Measurements from ENCODE around the gene SLC39A11.

SLC39A11 gene

DNA sequence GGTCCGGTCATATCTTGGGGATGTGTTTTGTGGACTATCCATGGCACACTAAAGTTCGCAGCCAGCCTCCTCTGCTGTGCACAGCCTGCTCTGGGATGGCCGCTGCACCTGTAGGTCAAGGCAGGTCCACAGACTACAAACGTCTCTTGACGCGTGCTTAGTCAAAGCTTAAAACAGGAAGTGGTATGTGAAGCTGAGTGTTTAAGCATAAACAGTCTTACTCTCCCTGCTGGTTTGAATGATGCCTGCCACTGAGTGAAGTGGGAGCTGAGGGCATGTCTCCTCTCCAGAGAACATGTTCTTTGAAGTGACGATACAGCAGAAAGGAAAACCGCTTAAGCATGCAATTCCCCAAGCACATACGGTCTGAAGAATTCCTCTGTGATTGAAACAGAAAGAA is 365.6 kb downstream of the SLC39A11 start:
- peak overlapping the region; percentile 75 for H3K4me2 ChIP-seq (ENCODE audit: low read length)
- H3K79me2 ChIP-seq (ENCODE audit: low read length) = no peaks in the 10 kb centered on the region
- peaks cover 20% of the 10 kb centered on the region for H3K4me1 ChIP-seq (ENCODE audit: low read length)
- peak overlapping the region; percentile 34 for H3K9ac ChIP-seq (ENCODE audit: low read length)
- no peaks in the 10 kb centered on the region for H3K9me3 ChIP-seq (ENCODE audit: insufficient read depth, low read length)
- H2AFZ ChIP-seq (ENCODE audit: low read depth, low read length) = peak overlapping the region; percentile 73
- TF ChIP-seq, protein P1, sequence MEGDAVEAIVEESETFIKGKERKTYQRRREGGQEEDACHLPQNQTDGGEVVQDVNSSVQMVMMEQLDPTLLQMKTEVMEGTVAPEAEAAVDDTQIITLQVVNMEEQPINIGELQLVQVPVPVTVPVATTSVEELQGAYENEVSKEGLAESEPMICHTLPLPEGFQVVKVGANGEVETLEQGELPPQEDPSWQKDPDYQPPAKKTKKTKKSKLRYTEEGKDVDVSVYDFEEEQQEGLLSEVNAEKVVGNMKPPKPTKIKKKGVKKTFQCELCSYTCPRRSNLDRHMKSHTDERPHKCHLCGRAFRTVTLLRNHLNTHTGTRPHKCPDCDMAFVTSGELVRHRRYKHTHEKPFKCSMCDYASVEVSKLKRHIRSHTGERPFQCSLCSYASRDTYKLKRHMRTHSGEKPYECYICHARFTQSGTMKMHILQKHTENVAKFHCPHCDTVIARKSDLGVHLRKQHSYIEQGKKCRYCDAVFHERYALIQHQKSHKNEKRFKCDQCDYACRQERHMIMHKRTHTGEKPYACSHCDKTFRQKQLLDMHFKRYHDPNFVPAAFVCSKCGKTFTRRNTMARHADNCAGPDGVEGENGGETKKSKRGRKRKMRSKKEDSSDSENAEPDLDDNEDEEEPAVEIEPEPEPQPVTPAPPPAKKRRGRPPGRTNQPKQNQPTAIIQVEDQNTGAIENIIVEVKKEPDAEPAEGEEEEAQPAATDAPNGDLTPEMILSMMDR (IDR thresholded peaks at IDR 0.05; ENCODE audit: low read depth, low read length) = no peak
- no peak for TF ChIP-seq EZH2phosphoT487 (IDR thresholded peaks at IDR 0.05; ENCODE audit: low read depth)
- peak overlapping the region; percentile 61 for H3K4me3 ChIP-seq (ENCODE audit: low read length)
- H3K27me3 ChIP-seq (ENCODE audit: low read depth, low read length) = no peaks in the 10 kb centered on the region
- H3K27ac ChIP-seq (ENCODE audit: low read length) = peak overlapping the region; percentile 34
- H3K36me3 ChIP-seq (replicated peaks; ENCODE audit: low read depth, low read length) = no peaks in the 10 kb centered on the region
- H4K20me1 ChIP-seq (ENCODE audit: insufficient read depth, low read length) = no peaks in the 10 kb centered on the region

- H3K4me1 ChIP-seq (ENCODE audit: low read length) = peaks cover 20% of the 10 kb centered on the region
- H3K4me3 ChIP-seq (ENCODE audit: low read length) = no peak overlapping the region
- no peaks in the 10 kb centered on the region for H3K79me2 ChIP-seq (ENCODE audit: low read length)
- H3K4me2 ChIP-seq (ENCODE audit: low read length) = no peak overlapping the region
- TF ChIP-seq, protein P1 (IDR thresholded peaks at IDR 0.05; ENCODE audit: low read depth, low read length) = peak; percentile 93
- no peak for TF ChIP-seq EZH2phosphoT487 (IDR thresholded peaks at IDR 0.05; ENCODE audit: low read depth)
- no peak overlapping the region for H3K27ac ChIP-seq (ENCODE audit: low read length)
- no peaks in the 10 kb centered on the region for H3K27me3 ChIP-seq (ENCODE audit: low read depth, low read length)
- no peaks in the 10 kb centered on the region for H3K9me3 ChIP-seq (ENCODE audit: insufficient read depth, low read length)
- H3K9ac ChIP-seq (ENCODE audit: low read length) = no peak overlapping the region
- H4K20me1 ChIP-seq (ENCODE audit: insufficient read depth, low read length) = no peaks in the 10 kb centered on the region
- no peaks in the 10 kb centered on the region for H3K36me3 ChIP-seq (replicated peaks; ENCODE audit: low read depth, low read length)
- no peak overlapping the region for H2AFZ ChIP-seq (ENCODE audit: low read depth, low read length)
Observed at GRCh38 chr17:72725433-72726068, 366.9 kb downstream of the SLC39A11 start.

DNA sequence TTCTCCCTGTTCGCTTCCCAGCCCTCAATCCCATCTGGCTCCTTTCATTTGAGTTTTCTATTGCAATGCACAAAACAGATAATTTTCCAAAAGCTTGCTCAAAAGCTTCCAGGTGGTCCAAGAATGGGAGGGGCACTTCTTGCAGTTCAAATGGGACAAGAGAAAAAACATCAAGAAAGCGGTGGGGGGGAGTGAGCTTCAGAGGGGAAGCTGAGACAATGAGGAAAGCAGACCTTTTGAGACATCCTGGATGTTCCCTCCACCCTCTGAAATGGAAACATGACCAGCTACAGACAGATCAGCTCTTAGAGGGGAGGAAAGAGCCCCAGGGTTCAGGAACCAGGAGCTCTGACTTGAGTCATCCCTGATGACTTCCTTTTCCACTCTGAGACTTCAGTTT is 368.2 kb downstream of the SLC39A11 start:
- Histone ChIP-seq H3K9me3 (ENCODE audit: insufficient read depth, low read length) (no peaks in the 10 kb centered on the region), H3K4me2 (ENCODE audit: low read length) (no peak overlapping the region), H2AFZ (ENCODE audit: low read depth, low read length) (no peak overlapping the region), H3K4me1 (ENCODE audit: low read length) (peaks cover 20% of the 10 kb centered on the region), H3K36me3 (replicated peaks; ENCODE audit: low read depth, low read length) (no peaks in the 10 kb centered on the region), H3K4me3 (ENCODE audit: low read length) (no peak overlapping the region), H3K27ac (ENCODE audit: low read length) (no peak overlapping the region), H3K9ac (ENCODE audit: low read length) (no peak overlapping the region), H3K27me3 (ENCODE audit: low read depth, low read length) (no peaks in the 10 kb centered on the region), H3K79me2 (ENCODE audit: low read length) (no peaks in the 10 kb centered on the region), H4K20me1 (ENCODE audit: insufficient read depth, low read length) (no peaks in the 10 kb centered on the region)
- TF ChIP-seq EZH2phosphoT487 (IDR thresholded peaks at IDR 0.05; ENCODE audit: low read depth) = no peak
- TF ChIP-seq, protein P1 (IDR thresholded peaks at IDR 0.05; ENCODE audit: low read depth, low read length) = no peak

- Histone ChIP-seq H3K36me3 (replicated peaks; ENCODE audit: low read depth, low read length) (no peaks in the 10 kb centered on the region), H3K79me2 (ENCODE audit: low read length) (no peaks in the 10 kb centered on the region), H3K4me3 (ENCODE audit: low read length) (no peak overlapping the region), H4K20me1 (ENCODE audit: insufficient read depth, low read length) (no peaks in the 10 kb centered on the region), H3K27ac (ENCODE audit: low read length) (no peak overlapping the region), H3K9me3 (ENCODE audit: insufficient read depth, low read length) (no peaks in the 10 kb centered on the region), H3K9ac (ENCODE audit: low read length) (no peak overlapping the region), H3K4me2 (ENCODE audit: low read length) (no peak overlapping the region), H3K27me3 (ENCODE audit: low read depth, low read length) (no peaks in the 10 kb centered on the region), H3K4me1 (ENCODE audit: low read length) (peaks cover 20% of the 10 kb centered on the region), H2AFZ (ENCODE audit: low read depth, low read length) (no peak overlapping the region)
- TF ChIP-seq, protein P1 (IDR thresholded peaks at IDR 0.05; ENCODE audit: low read depth, low read length) = no peak
- no peak for TF ChIP-seq EZH2phosphoT487 (IDR thresholded peaks at IDR 0.05; ENCODE audit: low read depth)
Observed at GRCh38 chr17:72723711-72724110, 368.8 kb downstream of the SLC39A11 start.

Measured in OCI-LY3 (cell line).